A673 (cell line): Measurements from ENCODE around the gene AGBL4. TPM values are rescaled to one million over a fixed set of nuclear protein-coding genes. Genes with fewer than 3 reads are reported as not detected.

ENCODE experiments used
- BruUV-seq: library from RNA; stranded (reverse); fragments of 400-500 nt; replicated peaks from 2 replicates; lab custom pipeline; 2021; lab: Mats Ljungman, UMichigan
- CTCF ChIA-PET: fragments of 300-600 bp; sonication (Branson Sonifier 250); formaldehyde crosslinking; loops from one replicate; lab custom pipeline; 2022; ENCODE audit warnings: antibody characterized with exemption; lab: Charles Lee
- POLR2A ChIA-PET: fragments of 300-600 bp; sonication (Branson Sonifier 250); formaldehyde crosslinking; loops from one replicate; lab custom pipeline; 2022; ENCODE audit warnings: antibody characterized with exemption; ENCODE audit not compliant: low non-redundant PET; lab: Charles Lee
- DNase-seq: peaks from one replicate; pipeline ENCODE4 v3.0.0-alpha.2; 2015; ENCODE audit warnings: low spot score
- H3K27ac ChIP-seq: fragments of 200-600 bp; sonication (generic); 2 replicates; pipeline ENCODE4 v1.5.1; 2016; ENCODE audit warnings: mixed run types, low read depth, mild to moderate bottlenecking, mixed read lengths, antibody characterized with exemption, low read length; ENCODE audit not compliant: poor library complexity, severe bottlenecking
- H3K27me3 ChIP-seq: fragments of 200-600 bp; sonication (generic); replicated peaks from 2 replicates; pipeline ENCODE4 v1.6.1; 2017; ENCODE audit warnings: mixed run types, low read depth, mild to moderate bottlenecking, mixed read lengths, antibody characterized with exemption, low read length; ENCODE audit not compliant: insufficient read depth, poor library complexity
- H3K36me3 ChIP-seq: fragments of 200-600 bp; sonication (generic); 2 replicates; pipeline ENCODE4 v1.6.1; 2016; ENCODE audit warnings: mixed run types, mild to moderate bottlenecking, mixed read lengths, antibody characterized with exemption, low read length; ENCODE audit not compliant: insufficient read depth, poor library complexity, severe bottlenecking
- H3K4me1 ChIP-seq: fragments of 200-600 bp; sonication (generic); 2 replicates; pipeline ENCODE4 v1.6.1; 2017; ENCODE audit warnings: mixed run types, mild to moderate bottlenecking, mixed read lengths, antibody characterized with exemption, low read length; ENCODE audit not compliant: insufficient read depth, poor library complexity, severe bottlenecking
- H3K4me3 ChIP-seq: fragments of 200-600 bp; sonication (generic); 2 replicates; pipeline ENCODE4 v1.5.1; 2016; ENCODE audit warnings: low read depth, mixed run types, mild to moderate bottlenecking, mixed read lengths, low read length; ENCODE audit not compliant: poor library complexity, severe bottlenecking
- H3K9me3 ChIP-seq: fragments of 200-600 bp; sonication (generic); 2 replicates; pipeline ENCODE4 v1.6.1; 2016; ENCODE audit warnings: mixed run types, low read depth, mild to moderate bottlenecking, mixed read lengths, antibody characterized with exemption, low read length; ENCODE audit not compliant: poor library complexity, severe bottlenecking
- EZH2 ChIP-seq: fragments of 200-600 bp; sonication (generic); IDR thresholded peaks from 2 replicates; pipeline ENCODE4 v1.6.1; 2017; ENCODE audit warnings: borderline replicate concordance, low read depth, mild to moderate bottlenecking, mixed read lengths, antibody characterized with exemption, low read length; ENCODE audit not compliant: poor library complexity, severe bottlenecking
- intact Hi-C: fragments of 100-400 bp; cut with micrococcal nuclease; formaldehyde crosslinking; loops from one replicate; pipeline ENCODE4 v1.10.0; 2022; ENCODE audit not compliant: unreplicated experiment
- total RNA-seq: library from RNA; stranded (reverse); gene quantifications from 2 replicates; pipeline ENCODE4 v1.2.3, GENCODE V29; 2021
- TF ChIP-seq, protein P1 (sequence below): fragments of 300-800, 200-600 bp; sonication (generic); conservative IDR thresholded peaks from 2 replicates; pipeline ENCODE4 v1.5.1; 2017; ENCODE audit warnings: low read depth, mild to moderate bottlenecking, antibody characterized with exemption, low read length, moderate library complexity, mixed read lengths

AGBL4 gene
- total RNA-seq, 1 experiment from 2014 or later, result 0.32 TPM

DNA sequence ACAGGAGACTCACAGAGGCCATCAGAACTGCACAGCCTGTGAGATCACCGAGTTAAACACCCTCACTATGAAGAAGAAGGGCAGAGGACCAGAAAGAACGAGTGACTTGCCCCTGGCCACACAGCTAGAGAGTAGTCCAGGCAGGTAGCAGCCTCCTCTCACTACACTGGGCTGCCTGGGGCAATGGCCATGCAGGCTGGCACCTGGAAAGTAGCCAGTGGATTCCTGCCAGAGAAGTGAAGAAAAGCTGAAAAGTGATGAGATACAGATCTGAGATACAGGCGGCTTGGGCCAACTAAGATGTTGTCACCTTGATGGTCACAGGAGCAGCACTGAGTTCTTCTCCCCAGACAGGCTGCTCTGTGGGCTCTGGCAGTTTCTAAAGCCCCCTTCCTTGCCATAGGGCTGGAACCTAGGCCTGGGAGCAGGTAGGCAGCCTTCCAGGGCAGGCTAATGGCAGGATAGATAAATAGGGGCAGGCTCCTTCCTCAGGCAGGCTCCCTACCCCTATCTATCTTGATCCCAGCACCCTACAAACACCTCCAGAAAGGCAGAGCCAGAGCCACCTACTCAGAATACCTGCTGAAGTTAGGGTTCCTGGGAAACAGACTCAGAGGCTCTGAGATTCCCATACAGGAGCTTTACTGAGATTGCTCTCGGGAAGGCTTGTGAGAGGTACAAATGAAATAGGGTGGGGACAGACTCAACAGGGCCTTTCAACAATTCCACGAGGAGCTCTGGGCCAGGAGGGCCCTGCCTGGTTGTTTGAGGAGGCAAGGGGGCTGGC is 1353.3 kb downstream of the AGBL4 start:
- intact Hi-C loops, result loop anchor here (10.0 kb wide), 1 partner anchor 1664 kb away; no protein-coding TSS in a partner anchor
- BruUV-seq, result no TSS peak
- H3K9me3 ChIP-seq, result no peaks in the 10 kb centered on the region
- H3K4me1 ChIP-seq, result no peaks in the 10 kb centered on the region
- POLR2A ChIA-PET, result no interaction called here
- H3K36me3 ChIP-seq, result no peaks in the 10 kb centered on the region
- no peaks in the 10 kb centered on the region for H3K27me3 ChIP-seq
- TF ChIP-seq, protein P1, sequence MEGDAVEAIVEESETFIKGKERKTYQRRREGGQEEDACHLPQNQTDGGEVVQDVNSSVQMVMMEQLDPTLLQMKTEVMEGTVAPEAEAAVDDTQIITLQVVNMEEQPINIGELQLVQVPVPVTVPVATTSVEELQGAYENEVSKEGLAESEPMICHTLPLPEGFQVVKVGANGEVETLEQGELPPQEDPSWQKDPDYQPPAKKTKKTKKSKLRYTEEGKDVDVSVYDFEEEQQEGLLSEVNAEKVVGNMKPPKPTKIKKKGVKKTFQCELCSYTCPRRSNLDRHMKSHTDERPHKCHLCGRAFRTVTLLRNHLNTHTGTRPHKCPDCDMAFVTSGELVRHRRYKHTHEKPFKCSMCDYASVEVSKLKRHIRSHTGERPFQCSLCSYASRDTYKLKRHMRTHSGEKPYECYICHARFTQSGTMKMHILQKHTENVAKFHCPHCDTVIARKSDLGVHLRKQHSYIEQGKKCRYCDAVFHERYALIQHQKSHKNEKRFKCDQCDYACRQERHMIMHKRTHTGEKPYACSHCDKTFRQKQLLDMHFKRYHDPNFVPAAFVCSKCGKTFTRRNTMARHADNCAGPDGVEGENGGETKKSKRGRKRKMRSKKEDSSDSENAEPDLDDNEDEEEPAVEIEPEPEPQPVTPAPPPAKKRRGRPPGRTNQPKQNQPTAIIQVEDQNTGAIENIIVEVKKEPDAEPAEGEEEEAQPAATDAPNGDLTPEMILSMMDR, result no peak
- TF ChIP-seq EZH2, result no peak
- H3K4me3 ChIP-seq, result no peak overlapping the region
- H3K27ac ChIP-seq, result no peak overlapping the region
- DNase-seq, result no peak
- CTCF ChIA-PET, result no interaction called here

DNA sequence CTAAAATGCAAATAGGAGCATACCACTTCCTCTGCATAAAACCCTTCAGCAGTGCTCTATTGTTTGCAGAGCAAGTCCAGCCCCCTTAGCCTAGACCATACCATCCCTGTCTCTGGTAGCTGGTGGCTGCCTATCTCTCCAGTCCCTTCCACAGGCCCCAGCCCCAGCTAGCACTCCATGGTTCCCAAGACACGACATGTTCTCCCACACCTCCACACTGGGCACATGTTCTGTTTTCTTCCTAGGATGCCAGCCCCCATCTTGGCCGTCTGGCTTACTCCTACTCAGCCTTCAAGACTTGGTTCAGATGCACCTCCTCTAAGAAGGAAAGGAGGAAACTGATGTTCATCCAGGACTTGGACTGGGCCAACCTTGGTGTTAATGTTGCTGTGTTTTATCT is 1355.4 kb downstream of the AGBL4 start:
- H3K36me3 ChIP-seq, result no peaks in the 10 kb centered on the region
- no peak overlapping the region for H3K27ac ChIP-seq
- intact Hi-C loops, result no loop called here
- no peaks in the 10 kb centered on the region for H3K27me3 ChIP-seq
- H3K4me3 ChIP-seq, result no peak overlapping the region
- no peak for TF ChIP-seq EZH2
- TF ChIP-seq, protein P1, result no peak
- BruUV-seq, result no TSS peak
- H3K4me1 ChIP-seq, result no peaks in the 10 kb centered on the region
- ChIA-PET CTCF (no interaction called here), POLR2A (no interaction called here)
- no peaks in the 10 kb centered on the region for H3K9me3 ChIP-seq
- DNase-seq, result no peak

DNA sequence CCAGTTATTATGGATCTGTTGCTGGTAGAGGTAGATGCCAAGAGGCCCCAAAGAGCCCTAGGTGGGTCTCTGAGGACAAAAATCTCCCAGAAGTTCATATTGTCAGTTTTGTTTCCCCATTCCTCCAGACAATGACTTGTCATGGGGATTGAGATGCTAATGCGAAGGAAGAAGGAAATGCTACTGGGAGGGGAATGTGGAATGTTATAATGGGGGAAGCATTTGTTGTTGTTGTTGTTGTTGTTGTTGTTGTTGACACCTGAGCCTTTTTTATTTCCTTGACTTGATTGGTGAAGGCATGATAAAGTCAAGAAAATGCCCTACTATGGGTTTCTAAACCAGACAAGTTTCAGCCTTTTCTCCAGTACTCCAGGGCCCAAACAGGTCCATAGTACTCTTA is 1356.0 kb downstream of the AGBL4 start:
- intact Hi-C loops, result no loop called here
- ChIA-PET CTCF (no interaction called here), POLR2A (no interaction called here)

More for the DNA sequence above, 1356.0 kb downstream of the AGBL4 start:
- no peak overlapping the region for H3K4me3 ChIP-seq
- no TSS peak for BruUV-seq
- no peak overlapping the region for H3K27ac ChIP-seq
- H3K27me3 ChIP-seq, result no peaks in the 10 kb centered on the region
- no peaks in the 10 kb centered on the region for H3K4me1 ChIP-seq
- DNase-seq, result no peak
- H3K9me3 ChIP-seq, result no peaks in the 10 kb centered on the region
- no peaks in the 10 kb centered on the region for H3K36me3 ChIP-seq
- no peak for TF ChIP-seq EZH2
- TF ChIP-seq, protein P1, result no peak
